NCI-H748 treated with DMSO at 0.1 percent for 48 hours (cell line): ENCODE data around the gene MARK1.

ENCODE experiments used
- DNase-seq: peaks from one replicate; lab custom pipeline; 2025; lab: John Stamatoyannopoulos, UW

The MARK1 gene

GRCh38 chr1:220691053-220691684 lies 163.2 kb downstream of the MARK1 start:
- peak; percentile 20 for DNase-seq

- no peak for DNase-seq
Measured at GRCh38 chr1:220692436-220693228, 164.7 kb downstream of the MARK1 start.

GRCh38 chr1:220694866-220695382 lies 167.0 kb downstream of the MARK1 start:
- no peak for DNase-seq

GRCh38 chr1:220695426-220695825 lies 167.5 kb downstream of the MARK1 start:
- no peak for DNase-seq

- no peak for DNase-seq
Measured at GRCh38 chr1:220696226-220696862, 168.4 kb downstream of the MARK1 start.

- no peak for DNase-seq
Measured at GRCh38 chr1:220696863-220697231, 168.9 kb downstream of the MARK1 start.

GRCh38 chr1:220697326-220697725 lies 169.4 kb downstream of the MARK1 start:
- DNase-seq = no peak

- no peak for DNase-seq
Measured at GRCh38 chr1:220698607-220699016, 170.7 kb downstream of the MARK1 start.

GRCh38 chr1:220699044-220699443 lies 171.1 kb downstream of the MARK1 start:
- no peak for DNase-seq

- no peak for DNase-seq
Measured at GRCh38 chr1:220700556-220701179, 172.7 kb downstream of the MARK1 start.

- DNase-seq = no peak
Measured at GRCh38 chr1:220701974-220702373, 174.0 kb downstream of the MARK1 start.

- no peak for DNase-seq
Measured at GRCh38 chr1:220702733-220703270, 174.9 kb downstream of the MARK1 start.

GRCh38 chr1:220703305-220703704 lies 175.4 kb downstream of the MARK1 start:
- DNase-seq = no peak

- no peak for DNase-seq
Measured at GRCh38 chr1:220705782-220706181, 177.8 kb downstream of the MARK1 start.

GRCh38 chr1:220706480-220706879 lies 178.5 kb downstream of the MARK1 start:
- no peak for DNase-seq

- no peak for DNase-seq
Measured at GRCh38 chr1:220707160-220707559, 179.2 kb downstream of the MARK1 start.

- no peak for DNase-seq
Measured at GRCh38 chr1:220708244-220708643, 180.3 kb downstream of the MARK1 start.

GRCh38 chr1:220708936-220709801 lies 181.2 kb downstream of the MARK1 start:
- DNase-seq = no peak

GRCh38 chr1:220710333-220710732 lies 182.4 kb downstream of the MARK1 start:
- no peak for DNase-seq

- no peak for DNase-seq
Measured at GRCh38 chr1:220711056-220711809, 183.3 kb downstream of the MARK1 start.
